ENCODE measurements around the gene G6PC1. TPM values are rescaled to one million over a fixed set of nuclear protein-coding genes. Genes with fewer than 3 reads are reported as not detected.
A peak's percentile ranks its signal among the peaks of the same experiment; 100 is the strongest.

G6PC1 gene
- total and polyA plus RNA-seq, 2 of the 13 experiments (the other 11 are each of a cell fraction or from before 2014, with no cell fraction given) = 1.7 to 37.9 TPM

GRCh38 chr17:42853968-42854790, 46.4 kb upstream of the G6PC1 start (continued):
- TF ChIP-seq RERE (CRISPR knock-in tag; IDR thresholded peaks at IDR 0.05; ENCODE audit: low read depth) (no peak), HINFP (CRISPR knock-in tag; IDR thresholded peaks at IDR 0.05; ENCODE audit: low read depth) (peak; percentile 16), ZNF234 (CRISPR knock-in tag; conservative IDR thresholded peaks at IDR 0.05) (no peak), SUZ12 (IDR thresholded peaks at IDR 0.05; ENCODE audit: low read depth, low read length) (no peak), WIZ (CRISPR knock-in tag; IDR thresholded peaks at IDR 0.05) (peak; percentile 84; the same call in 1 of the 2 replicates), KDM6A (CRISPR knock-in tag; IDR thresholded peaks at IDR 0.05; ENCODE audit: low read depth) (peak; percentile 76; the same call in 1 of the 2 replicates), NFKBIZ (CRISPR knock-in tag; IDR thresholded peaks at IDR 0.05) (peak; percentile 15; the same call in 1 of the 2 replicates), DNMT3B (CRISPR knock-in tag; conservative IDR thresholded peaks at IDR 0.05) (no peak), KDM3A (CRISPR knock-in tag; IDR thresholded peaks at IDR 0.05; ENCODE audit: low read depth) (no peak), NR2F6 (IDR thresholded peaks at IDR 0.05) (peak; percentile 70; the same call in 1 of the 2 replicates), NR2F6 (CRISPR knock-in tag; IDR thresholded peaks at IDR 0.05) (peak; percentile 75), ZNF124 (CRISPR knock-in tag; IDR thresholded peaks at IDR 0.05) (no peak), ELF3 (CRISPR knock-in tag; IDR thresholded peaks at IDR 0.05) (peak; percentile 80), NFRKB (IDR thresholded peaks at IDR 0.05) (no peak), E2F2 (CRISPR knock-in tag; IDR thresholded peaks at IDR 0.05; ENCODE audit: borderline replicate concordance) (0 out of 2 replicates have a peak, but pooled peaks have one; percentile 50), AKNA (CRISPR knock-in tag; IDR thresholded peaks at IDR 0.05; ENCODE audit: borderline replicate concordance) (no peak)

Data from HepG2 (cell line).